Bronchial epithelial cell (primary cell): Measurements from ENCODE around the gene TEX264. TPM values are rescaled to one million over a fixed set of nuclear protein-coding genes. Genes with fewer than 3 reads are reported as not detected.

Source experiments
- DNase-seq: peaks from one replicate; pipeline ENCODE4 v3.0.0-alpha.2; 2010; ENCODE audit warnings: low read depth
- FAIRE-seq: peaks from 2 replicates; lab custom pipeline; 2011; peaks lifted over from hg19 to GRCh38; lab: Jason Lieb, UNC
- H3K27me3 ChIP-seq: 2 replicates; pipeline ENCODE4 v1.5.1; 2011; ENCODE audit warnings: low read length; ENCODE audit not compliant: control insufficient read depth, insufficient read depth
- H3K36me3 ChIP-seq: 2 replicates; pipeline ENCODE4 v1.5.1; 2011; ENCODE audit warnings: low read length; ENCODE audit not compliant: control insufficient read depth, insufficient read depth
- H3K4me3 ChIP-seq: 2 replicates; pipeline ENCODE4 v1.5.1; 2011; ENCODE audit warnings: mild to moderate bottlenecking, low read depth, low read length, control low read depth
- total RNA-seq: library from RNA; depleted of rRNA; stranded (reverse); fragments of >200 nt; gene quantifications from 2 replicates; pipeline ENCODE4 v1.2.1, GENCODE V29; 2014
- TF ChIP-seq, protein P1 (sequence below): IDR thresholded peaks from 2 replicates; pipeline ENCODE4 v1.5.1; 2011; ENCODE audit warnings: mild to moderate bottlenecking, moderate library complexity, low read length, control low read depth, inconsistent platforms; ENCODE audit not compliant: insufficient read depth, severe bottlenecking

TEX264 gene
- total RNA-seq, 1 donor from 2014 or later: 52.9 TPM

DNA sequence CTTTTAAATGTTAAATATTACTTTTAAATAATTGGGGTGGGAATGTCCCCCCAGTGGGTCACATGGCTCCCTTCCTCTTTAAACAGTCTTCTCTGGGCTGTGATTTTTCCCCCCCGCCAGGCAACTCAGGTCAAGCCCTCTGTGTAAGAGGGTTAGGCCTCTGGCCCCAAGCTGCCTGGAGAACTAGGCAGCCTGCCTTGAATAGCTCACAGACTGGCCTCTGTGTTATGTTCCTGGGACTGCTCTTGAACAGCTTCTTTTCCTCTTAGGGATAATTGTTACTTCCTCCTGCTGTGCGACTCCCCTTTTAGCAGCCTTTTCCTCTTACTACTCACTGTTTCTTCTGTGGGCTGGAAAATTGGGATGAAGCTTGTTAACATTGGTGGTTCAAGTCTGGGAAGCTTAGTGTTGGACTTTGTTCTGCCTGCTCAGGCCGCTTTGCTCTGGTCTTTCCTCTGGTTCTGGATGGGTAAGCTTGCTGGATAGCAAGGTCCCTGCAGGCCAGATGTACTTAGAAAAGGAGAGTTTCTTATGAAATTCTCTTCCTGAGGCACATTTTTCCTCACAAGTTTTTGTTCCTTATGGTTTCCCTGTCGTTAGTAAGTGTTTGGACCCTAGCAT, 2.2 kb downstream of the TEX264 start:
- Histone ChIP-seq H3K4me3 (no peak overlapping the region), H3K36me3 (no peaks in the 10 kb centered on the region), H3K27me3 (no peaks in the 10 kb centered on the region)
- DNase-seq (no peak), FAIRE-seq (no peak)
- TF ChIP-seq, protein P1, sequence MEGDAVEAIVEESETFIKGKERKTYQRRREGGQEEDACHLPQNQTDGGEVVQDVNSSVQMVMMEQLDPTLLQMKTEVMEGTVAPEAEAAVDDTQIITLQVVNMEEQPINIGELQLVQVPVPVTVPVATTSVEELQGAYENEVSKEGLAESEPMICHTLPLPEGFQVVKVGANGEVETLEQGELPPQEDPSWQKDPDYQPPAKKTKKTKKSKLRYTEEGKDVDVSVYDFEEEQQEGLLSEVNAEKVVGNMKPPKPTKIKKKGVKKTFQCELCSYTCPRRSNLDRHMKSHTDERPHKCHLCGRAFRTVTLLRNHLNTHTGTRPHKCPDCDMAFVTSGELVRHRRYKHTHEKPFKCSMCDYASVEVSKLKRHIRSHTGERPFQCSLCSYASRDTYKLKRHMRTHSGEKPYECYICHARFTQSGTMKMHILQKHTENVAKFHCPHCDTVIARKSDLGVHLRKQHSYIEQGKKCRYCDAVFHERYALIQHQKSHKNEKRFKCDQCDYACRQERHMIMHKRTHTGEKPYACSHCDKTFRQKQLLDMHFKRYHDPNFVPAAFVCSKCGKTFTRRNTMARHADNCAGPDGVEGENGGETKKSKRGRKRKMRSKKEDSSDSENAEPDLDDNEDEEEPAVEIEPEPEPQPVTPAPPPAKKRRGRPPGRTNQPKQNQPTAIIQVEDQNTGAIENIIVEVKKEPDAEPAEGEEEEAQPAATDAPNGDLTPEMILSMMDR: no peak

DNA sequence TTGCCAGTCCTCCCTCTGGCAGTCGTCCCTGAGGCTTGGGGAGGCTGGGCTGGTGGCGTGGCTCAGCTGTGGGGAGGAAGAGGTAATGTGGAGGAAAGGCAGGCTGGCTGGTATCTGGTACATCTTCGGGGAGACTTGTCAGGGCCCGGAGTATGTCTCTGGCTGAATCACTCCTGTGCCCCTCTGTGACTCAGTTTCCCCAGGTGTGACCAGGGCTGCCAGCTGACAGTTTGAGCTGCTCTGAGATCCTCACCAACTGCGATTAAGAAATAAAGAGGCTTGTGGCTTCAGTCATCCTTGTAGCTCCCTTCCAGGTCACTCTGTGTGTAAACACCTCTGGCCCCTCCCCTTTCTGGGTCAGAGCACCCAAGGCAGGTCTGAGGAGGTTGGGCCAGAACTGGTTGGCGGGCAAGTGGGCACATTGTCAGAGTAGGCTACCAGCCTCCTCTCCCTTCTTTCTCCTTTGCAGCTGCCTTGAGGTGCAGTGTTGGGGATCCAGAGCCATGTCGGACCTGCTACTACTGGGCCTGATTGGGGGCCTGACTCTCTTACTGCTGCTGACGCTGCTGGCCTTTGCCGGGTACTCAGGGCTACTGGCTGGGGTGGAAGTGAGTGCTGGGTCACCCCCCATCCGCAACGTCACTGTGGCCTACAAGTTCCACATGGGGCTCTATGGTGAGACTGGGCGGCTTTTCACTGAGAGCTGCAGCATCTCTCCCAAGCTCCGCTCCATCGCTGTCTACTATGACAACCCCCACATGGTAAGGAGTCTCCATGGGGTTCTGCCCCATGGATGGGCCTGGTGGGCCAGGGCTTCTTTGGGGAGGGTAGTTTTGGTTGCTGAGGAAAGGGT, 3.0 kb downstream of the TEX264 start:
- H3K36me3 ChIP-seq: no peaks in the 10 kb centered on the region
- no peak for DNase-seq
- no peaks in the 10 kb centered on the region for H3K27me3 ChIP-seq
- TF ChIP-seq, protein P1: no peak
- FAIRE-seq: peak; percentile 83
- no peak overlapping the region for H3K4me3 ChIP-seq

GRCh38 chr3:51675201-51675611, 4.2 kb downstream of the TEX264 start:
- no peak overlapping the region for H3K4me3 ChIP-seq
- H3K36me3 ChIP-seq: no peaks in the 10 kb centered on the region
- no peaks in the 10 kb centered on the region for H3K27me3 ChIP-seq
- DNase-seq (peak; percentile 90), FAIRE-seq (peak; percentile 86)
- TF ChIP-seq, protein P1: no peak

DNA sequence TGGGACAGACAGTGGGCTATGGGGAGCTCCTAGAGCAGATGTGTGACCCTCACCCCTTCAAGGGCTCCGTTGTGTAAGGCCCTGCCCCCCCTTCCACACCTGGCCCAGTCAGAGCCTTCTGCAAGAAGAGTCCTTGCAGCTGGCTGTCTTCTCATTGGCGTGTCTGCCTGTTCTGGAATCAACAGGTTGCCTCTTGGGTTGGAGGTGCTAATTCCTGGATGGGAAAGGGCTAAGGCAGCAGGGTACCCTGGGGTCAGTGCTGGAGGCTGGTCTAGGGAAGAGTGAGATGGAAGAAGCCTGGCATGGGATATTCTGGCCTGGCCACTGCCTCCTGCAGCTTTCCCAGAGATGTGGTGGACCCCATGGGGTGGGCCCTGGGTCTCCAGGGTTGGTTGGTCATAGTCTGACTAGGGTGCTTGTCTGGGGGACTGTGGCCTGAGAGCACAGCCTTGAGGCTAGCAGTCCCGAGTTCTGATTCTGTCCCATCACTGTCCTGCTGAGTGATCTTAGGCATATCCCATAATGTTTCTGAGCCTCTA, 5.1 kb downstream of the TEX264 start:
- no peak overlapping the region for H3K4me3 ChIP-seq
- DNase-seq (no peak), FAIRE-seq (no peak)
- H3K36me3 ChIP-seq: no peaks in the 10 kb centered on the region
- TF ChIP-seq, protein P1: no peak
- H3K27me3 ChIP-seq: no peaks in the 10 kb centered on the region

DNA sequence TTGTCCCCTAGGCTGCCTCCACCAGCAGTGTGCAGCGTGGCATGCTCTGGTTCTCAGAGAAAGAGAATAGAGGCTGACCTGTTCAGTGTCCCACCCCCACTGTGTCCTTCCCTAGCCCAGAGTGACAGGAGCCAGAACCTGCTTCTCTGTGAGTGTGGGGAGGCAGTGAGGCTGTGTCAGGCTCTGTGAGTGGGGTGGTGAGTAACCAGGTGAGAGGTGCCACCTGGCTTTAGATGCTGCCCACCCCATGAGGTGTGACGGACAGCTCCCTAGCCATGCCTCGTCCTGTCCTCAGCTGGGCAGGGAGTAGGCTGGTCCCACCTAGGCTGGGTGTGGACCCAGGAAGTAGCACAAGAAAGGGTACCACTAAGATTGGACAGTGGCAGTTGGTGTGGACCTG, 6.3 kb downstream of the TEX264 start:
- FAIRE-seq: peak; percentile 60
- TF ChIP-seq, protein P1: no peak
- no peak for DNase-seq
- Histone ChIP-seq H3K4me3 (no peak overlapping the region), H3K36me3 (no peaks in the 10 kb centered on the region), H3K27me3 (no peaks in the 10 kb centered on the region)
